Left lung (tissue), 10 donors: Measurements from ENCODE around the gene IRGQ. TPM values are rescaled to one million over a fixed set of nuclear protein-coding genes. Genes with fewer than 3 reads are reported as not detected.

Source experiments
- ATAC-seq: fragments of 200-7000 bp; cut with Tn5 transposase; one replicate; pipeline ENCODE4 v1.9.1; 2020; ENCODE audit warnings: moderate library complexity
- DNase-seq, 4 donors: peaks; one replicate each; pipeline ENCODE4 v3.0.0-alpha.2; 2013 to 2020
- H3K27ac ChIP-seq, 2 donors: fragments of 200-600 bp; sonication (generic) in 1 of 2; one replicate each; pipeline versions ENCODE4 v1.5.0 to v1.8.0; 2020 to 2021
- H3K27me3 ChIP-seq, 2 donors: fragments of 200-600 bp; sonication (generic) in 1 of 2; one replicate each; pipeline versions ENCODE4 v1.5.0 to v1.8.0; 2020 to 2021
- H3K36me3 ChIP-seq, 2 donors: fragments of 200-600 bp; sonication (generic) in 1 of 2; one replicate each; pipeline versions ENCODE4 v1.5.0 to v1.8.0; 2020 to 2021
- H3K4me1 ChIP-seq, 2 donors: fragments of 200-600 bp; one replicate each; pipeline ENCODE4 v1.8.0; 2021
- H3K4me3 ChIP-seq, 2 donors: fragments of 200-600 bp; sonication (generic) in 1 of 2; one replicate each; pipeline versions ENCODE4 v1.5.0 to v1.8.0; 2020 to 2021; ENCODE audit warnings: mild to moderate bottlenecking in 1 of 2
- H3K9me3 ChIP-seq, 2 donors: fragments of 200-600 bp; sonication (generic) in 1 of 2; one replicate each; pipeline versions ENCODE4 v1.5.0 to v1.8.0; 2020 to 2021
- CTCF ChIP-seq, 2 donors: fragments of 200-600 bp; sonication (generic) in 1 of 2; IDR thresholded peaks; one replicate each; pipeline versions ENCODE4 v1.5.0 to v1.8.0; 2021; ENCODE audit warnings: antibody characterized with exemption in 2 of 2
- intact Hi-C, 2 donors: fragments of 100-400 bp; cut with DNase I; formaldehyde crosslinking; loops; one replicate each; pipeline versions ENCODE4 v1.11.2 to v1.14.2; 2022
- polyA plus RNA-seq, 6 donors: library from polyadenylated mRNA; unstranded; fragments of 120-200 nt; gene quantifications; one replicate each; pipeline ENCODE4 v1.2.1, GENCODE V29; 2013; ENCODE audit not compliant: insufficient read length in 6 of 6
- total RNA-seq, 2 donors: library from RNA; stranded (reverse); fragmentation: NEBNext Ultra II Directional; extraction: Animal tissue kit (Norgen Biotek cat#: 25700); gene quantifications; one replicate each; pipeline ENCODE4 v1.2.1, GENCODE V29; 2021
- donor health status: DM: no; HTN: yes; CAD: no.
- donor health status: DM: no; HTN: no; CAD: no.

IRGQ gene
- total and polyA plus RNA-seq, 8 donors: 15.1 to 27.6 (median 17.7) TPM

- no peak for DNase-seq
- Histone ChIP-seq H3K36me3 (no peaks in the 10 kb centered on the region), H3K9me3 (no peaks in the 10 kb centered on the region), H3K27ac (no peak overlapping the region), H3K27me3 (peaks cover 0 to 23% of the 10 kb centered on the region in 2 donors), H3K4me3 (no peak overlapping the region), H3K4me1 (no peaks in the 10 kb centered on the region)
- no peak for ATAC-seq
- TF ChIP-seq CTCF (IDR thresholded peaks at IDR 0.05): no peak
- intact Hi-C loops: no loop called here
Measured at GRCh38 chr19:43625918-43626579, 30.1 kb upstream of the IRGQ start.

GRCh38 chr19:43624933-43625332 is 29.0 kb upstream of the IRGQ start:
- Histone ChIP-seq H3K9me3 (no peaks in the 10 kb centered on the region), H3K36me3 (no peaks in the 10 kb centered on the region), H3K4me3 (no peak overlapping the region), H3K27ac (no peak overlapping the region), H3K4me1 (peaks cover 0 to 6% of the 10 kb centered on the region in 2 donors), H3K27me3 (peaks cover 0 to 23% of the 10 kb centered on the region in 2 donors)
- TF ChIP-seq CTCF (IDR thresholded peaks at IDR 0.05): no peak
- ATAC-seq: peak; percentile 35
- DNase-seq: peak in 2 of 4 donors; percentile 57 to 83
- intact Hi-C loops: no loop called here

- no peak for ATAC-seq
- H3K4me1 ChIP-seq: peaks cover 0 to 7% of the 10 kb centered on the region in 2 donors
- no peaks in the 10 kb centered on the region for H3K36me3 ChIP-seq
- no peak overlapping the region for H3K27ac ChIP-seq
- no peak for DNase-seq
- TF ChIP-seq CTCF (IDR thresholded peaks at IDR 0.05): no peak
- H3K4me3 ChIP-seq: no peak overlapping the region
- H3K9me3 ChIP-seq: no peaks in the 10 kb centered on the region
- intact Hi-C loops: no loop called here
- peaks cover 0 to 23% of the 10 kb centered on the region in 2 donors for H3K27me3 ChIP-seq
Measured at GRCh38 chr19:43623889-43624670, 28.1 kb upstream of the IRGQ start.

GRCh38 chr19:43622956-43623355 is 27.0 kb upstream of the IRGQ start:
- ATAC-seq (no peak), DNase-seq (no peak)
- Histone ChIP-seq H3K4me1 (peaks cover 6 to 14% of the 10 kb centered on the region in 2 donors), H3K27me3 (peaks cover 0 to 23% of the 10 kb centered on the region in 2 donors), H3K36me3 (no peaks in the 10 kb centered on the region), H3K27ac (no peak overlapping the region), H3K4me3 (no peak overlapping the region), H3K9me3 (no peaks in the 10 kb centered on the region)
- intact Hi-C loops: no loop called here
- TF ChIP-seq CTCF (IDR thresholded peaks at IDR 0.05): no peak

- H3K4me3 ChIP-seq: no peak overlapping the region
- ATAC-seq (no peak), DNase-seq (no peak)
- no peaks in the 10 kb centered on the region for H3K36me3 ChIP-seq
- peaks cover 6 to 14% of the 10 kb centered on the region in 2 donors for H3K4me1 ChIP-seq
- TF ChIP-seq CTCF (IDR thresholded peaks at IDR 0.05): no peak
- no peaks in the 10 kb centered on the region for H3K9me3 ChIP-seq
- no peak overlapping the region for H3K27ac ChIP-seq
- intact Hi-C loops: no loop called here
- H3K27me3 ChIP-seq: peaks cover 0 to 15% of the 10 kb centered on the region in 2 donors
Measured at GRCh38 chr19:43622070-43622469, 26.1 kb upstream of the IRGQ start.
